ENCODE results near the gene RTKN.

DNA sequence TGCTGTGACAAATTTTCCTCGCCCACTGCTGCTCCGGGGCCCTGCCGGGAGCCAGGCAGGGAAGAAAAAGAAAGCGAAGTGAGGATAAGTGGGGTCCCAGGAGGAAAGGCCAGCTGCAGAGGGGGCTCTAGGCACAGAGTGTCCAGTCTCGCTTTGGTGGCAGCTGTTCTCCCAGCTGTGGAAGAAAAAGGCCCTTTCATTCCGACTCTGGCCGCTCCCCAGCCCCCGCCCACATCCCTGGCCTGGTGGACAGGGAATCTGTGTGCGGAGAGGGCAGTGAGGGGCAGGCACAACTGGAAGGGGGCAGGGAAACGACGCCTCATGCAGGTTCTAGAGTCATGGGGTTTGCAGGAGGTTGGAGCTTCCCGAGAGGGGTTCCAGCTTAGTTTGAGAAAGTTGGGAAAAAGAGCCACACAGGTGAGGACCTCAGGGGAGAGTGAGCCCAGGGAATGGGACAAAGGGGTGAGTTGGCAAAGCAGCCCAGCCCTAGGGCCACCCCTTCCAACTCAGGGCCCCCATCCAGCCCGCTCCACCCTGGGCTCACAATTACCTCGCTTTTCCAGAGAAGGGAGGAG, 1.8 kb downstream of the RTKN start:
- TF ChIP-seq, protein P1, sequence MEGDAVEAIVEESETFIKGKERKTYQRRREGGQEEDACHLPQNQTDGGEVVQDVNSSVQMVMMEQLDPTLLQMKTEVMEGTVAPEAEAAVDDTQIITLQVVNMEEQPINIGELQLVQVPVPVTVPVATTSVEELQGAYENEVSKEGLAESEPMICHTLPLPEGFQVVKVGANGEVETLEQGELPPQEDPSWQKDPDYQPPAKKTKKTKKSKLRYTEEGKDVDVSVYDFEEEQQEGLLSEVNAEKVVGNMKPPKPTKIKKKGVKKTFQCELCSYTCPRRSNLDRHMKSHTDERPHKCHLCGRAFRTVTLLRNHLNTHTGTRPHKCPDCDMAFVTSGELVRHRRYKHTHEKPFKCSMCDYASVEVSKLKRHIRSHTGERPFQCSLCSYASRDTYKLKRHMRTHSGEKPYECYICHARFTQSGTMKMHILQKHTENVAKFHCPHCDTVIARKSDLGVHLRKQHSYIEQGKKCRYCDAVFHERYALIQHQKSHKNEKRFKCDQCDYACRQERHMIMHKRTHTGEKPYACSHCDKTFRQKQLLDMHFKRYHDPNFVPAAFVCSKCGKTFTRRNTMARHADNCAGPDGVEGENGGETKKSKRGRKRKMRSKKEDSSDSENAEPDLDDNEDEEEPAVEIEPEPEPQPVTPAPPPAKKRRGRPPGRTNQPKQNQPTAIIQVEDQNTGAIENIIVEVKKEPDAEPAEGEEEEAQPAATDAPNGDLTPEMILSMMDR (IDR thresholded peaks at IDR 0.05 in 2 of 3, conservative IDR thresholded peaks at IDR 0.05 in 1 of 3; ENCODE audit: borderline replicate concordance in 1 of 3, insufficient read depth in 1 of 3, low read depth in 2 of 3, low read length in 2 of 3): no peak
- TF ChIP-seq EGR1 (IDR thresholded peaks at IDR 0.05; ENCODE audit: low read depth): no peak
- no peak for TF ChIP-seq POLR2A (IDR thresholded peaks at IDR 0.05; ENCODE audit: borderline replicate concordance, extremely low read depth, insufficient read depth, insufficient read length)
- TF ChIP-seq, protein P2, sequence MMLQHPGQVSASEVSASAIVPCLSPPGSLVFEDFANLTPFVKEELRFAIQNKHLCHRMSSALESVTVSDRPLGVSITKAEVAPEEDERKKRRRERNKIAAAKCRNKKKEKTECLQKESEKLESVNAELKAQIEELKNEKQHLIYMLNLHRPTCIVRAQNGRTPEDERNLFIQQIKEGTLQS (IDR thresholded peaks at IDR 0.05): no peak
- no peak for TF ChIP-seq POLR2AphosphoS5 (IDR thresholded peaks at IDR 0.05; ENCODE audit: low read depth, low read length)
- TF ChIP-seq, protein P3, sequence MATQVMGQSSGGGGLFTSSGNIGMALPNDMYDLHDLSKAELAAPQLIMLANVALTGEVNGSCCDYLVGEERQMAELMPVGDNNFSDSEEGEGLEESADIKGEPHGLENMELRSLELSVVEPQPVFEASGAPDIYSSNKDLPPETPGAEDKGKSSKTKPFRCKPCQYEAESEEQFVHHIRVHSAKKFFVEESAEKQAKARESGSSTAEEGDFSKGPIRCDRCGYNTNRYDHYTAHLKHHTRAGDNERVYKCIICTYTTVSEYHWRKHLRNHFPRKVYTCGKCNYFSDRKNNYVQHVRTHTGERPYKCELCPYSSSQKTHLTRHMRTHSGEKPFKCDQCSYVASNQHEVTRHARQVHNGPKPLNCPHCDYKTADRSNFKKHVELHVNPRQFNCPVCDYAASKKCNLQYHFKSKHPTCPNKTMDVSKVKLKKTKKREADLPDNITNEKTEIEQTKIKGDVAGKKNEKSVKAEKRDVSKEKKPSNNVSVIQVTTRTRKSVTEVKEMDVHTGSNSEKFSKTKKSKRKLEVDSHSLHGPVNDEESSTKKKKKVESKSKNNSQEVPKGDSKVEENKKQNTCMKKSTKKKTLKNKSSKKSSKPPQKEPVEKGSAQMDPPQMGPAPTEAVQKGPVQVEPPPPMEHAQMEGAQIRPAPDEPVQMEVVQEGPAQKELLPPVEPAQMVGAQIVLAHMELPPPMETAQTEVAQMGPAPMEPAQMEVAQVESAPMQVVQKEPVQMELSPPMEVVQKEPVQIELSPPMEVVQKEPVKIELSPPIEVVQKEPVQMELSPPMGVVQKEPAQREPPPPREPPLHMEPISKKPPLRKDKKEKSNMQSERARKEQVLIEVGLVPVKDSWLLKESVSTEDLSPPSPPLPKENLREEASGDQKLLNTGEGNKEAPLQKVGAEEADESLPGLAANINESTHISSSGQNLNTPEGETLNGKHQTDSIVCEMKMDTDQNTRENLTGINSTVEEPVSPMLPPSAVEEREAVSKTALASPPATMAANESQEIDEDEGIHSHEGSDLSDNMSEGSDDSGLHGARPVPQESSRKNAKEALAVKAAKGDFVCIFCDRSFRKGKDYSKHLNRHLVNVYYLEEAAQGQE (IDR thresholded peaks at IDR 0.05; ENCODE audit: low read depth): no peak
- TF ChIP-seq, protein P4, sequence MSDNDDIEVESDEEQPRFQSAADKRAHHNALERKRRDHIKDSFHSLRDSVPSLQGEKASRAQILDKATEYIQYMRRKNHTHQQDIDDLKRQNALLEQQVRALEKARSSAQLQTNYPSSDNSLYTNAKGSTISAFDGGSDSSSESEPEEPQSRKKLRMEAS (IDR thresholded peaks at IDR 0.05): no peak
- TF ChIP-seq SRF (IDR thresholded peaks at IDR 0.05; ENCODE audit: low read depth): no peak
- TF ChIP-seq ZNF274 (IDR thresholded peaks at IDR 0.05; ENCODE audit: low read depth, low read length): no peak
- no peak for TF ChIP-seq RAD21 (IDR thresholded peaks at IDR 0.05; ENCODE audit: low read depth)
- no peak for TF ChIP-seq ZFX (IDR thresholded peaks at IDR 0.05)
